ENCODE measurements around the gene RNF151.
A peak's percentile ranks its signal among the peaks of the same experiment; 100 is the strongest.

RNF151 gene

GRCh38 chr16:1968146-1968953 is 1.7 kb downstream of the RNF151 start:
- no peak for ATAC-seq
- TF ChIP-seq CREB5 (CRISPR knock-in tag; IDR thresholded peaks at IDR 0.05; ENCODE audit: low read depth): no peak
- no peak for TF ChIP-seq ISL1 (CRISPR knock-in tag; IDR thresholded peaks at IDR 0.05)
- TF ChIP-seq ZFP3 (CRISPR knock-in tag; IDR thresholded peaks at IDR 0.05): no peak
- TF ChIP-seq ESRRG (CRISPR knock-in tag; IDR thresholded peaks at IDR 0.05): no peak
- TF ChIP-seq ZNF70 (CRISPR knock-in tag; IDR thresholded peaks at IDR 0.05): no peak
- no peak for TF ChIP-seq CSDC2 (CRISPR knock-in tag; IDR thresholded peaks at IDR 0.05)
- TF ChIP-seq BACH2 (CRISPR knock-in tag; IDR thresholded peaks at IDR 0.05; ENCODE audit: borderline replicate concordance): no peak
- no peak for TF ChIP-seq TSHZ2 (CRISPR knock-in tag; IDR thresholded peaks at IDR 0.05)
- no peak for TF ChIP-seq PATZ1 (CRISPR knock-in tag; IDR thresholded peaks at IDR 0.05; ENCODE audit: borderline replicate concordance)
- TF ChIP-seq POU6F1 (CRISPR knock-in tag; IDR thresholded peaks at IDR 0.05; ENCODE audit: borderline replicate concordance, low read depth): no peak
- TF ChIP-seq SNAI2 (CRISPR knock-in tag; IDR thresholded peaks at IDR 0.05): no peak
- TF ChIP-seq GLIS3 (CRISPR knock-in tag; IDR thresholded peaks at IDR 0.05): no peak
- TF ChIP-seq RARB (CRISPR knock-in tag; IDR thresholded peaks at IDR 0.05): no peak
- no peak for TF ChIP-seq ZC3H10 (CRISPR knock-in tag; IDR thresholded peaks at IDR 0.05)
- no peak for TF ChIP-seq ZFP30 (CRISPR knock-in tag; IDR thresholded peaks at IDR 0.05)
- TF ChIP-seq TOX (CRISPR knock-in tag; IDR thresholded peaks at IDR 0.05; ENCODE audit: borderline replicate concordance): no peak
- no peak for TF ChIP-seq ZNF565 (CRISPR knock-in tag; conservative IDR thresholded peaks at IDR 0.05; ENCODE audit: low read depth)
- no peak for TF ChIP-seq CSRNP3 (CRISPR knock-in tag; IDR thresholded peaks at IDR 0.05)

GRCh38 chr16:1971796-1972489 is 5.3 kb downstream of the RNF151 start, which contains the start of gene TBL3:
TBL3 (plus strand) TSS chr16:1972053; CDS start chr16:1972165, 112 bp downstream.
- peak; percentile 96 for ATAC-seq
- TF ChIP-seq PATZ1 (CRISPR knock-in tag; IDR thresholded peaks at IDR 0.05; ENCODE audit: borderline replicate concordance) (no peak), ISL1 (CRISPR knock-in tag; IDR thresholded peaks at IDR 0.05) (no peak), CSDC2 (CRISPR knock-in tag; IDR thresholded peaks at IDR 0.05) (no peak), POU6F1 (CRISPR knock-in tag; IDR thresholded peaks at IDR 0.05; ENCODE audit: borderline replicate concordance, low read depth) (no peak), TOX (CRISPR knock-in tag; IDR thresholded peaks at IDR 0.05; ENCODE audit: borderline replicate concordance) (no peak), ESRRG (CRISPR knock-in tag; IDR thresholded peaks at IDR 0.05) (no peak), ZFP3 (CRISPR knock-in tag; IDR thresholded peaks at IDR 0.05) (0 out of 2 replicates have a peak, but pooled peaks have one; percentile 61), ZNF70 (CRISPR knock-in tag; IDR thresholded peaks at IDR 0.05) (no peak)

Data from SK-N-SH treated with all-trans-retinoic acid at 6 μM for 48 hours (cell line).